ENCODE data around the gene NEK7.

DNA sequence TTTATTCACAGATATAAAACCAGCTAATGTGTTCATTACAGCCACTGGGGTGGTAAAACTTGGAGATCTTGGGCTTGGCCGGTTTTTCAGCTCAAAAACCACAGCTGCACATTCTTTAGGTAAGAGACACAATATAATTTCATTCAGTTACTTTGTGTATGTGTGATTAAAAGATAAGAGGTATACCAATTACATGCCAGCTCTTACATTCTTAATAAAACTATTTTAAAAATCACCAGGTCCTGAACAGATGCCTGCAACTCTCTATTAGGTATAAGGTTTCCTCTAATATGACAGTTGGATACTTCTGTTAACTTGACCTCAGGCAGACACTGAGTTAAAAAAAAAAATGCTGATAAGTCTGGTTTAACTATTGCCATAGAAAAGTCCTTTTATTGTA, 122.1 kb downstream of the NEK7 start:
- TF ChIP-seq POLR2A (IDR thresholded peaks at IDR 0.05), result no peak
- TF ChIP-seq, protein P1, sequence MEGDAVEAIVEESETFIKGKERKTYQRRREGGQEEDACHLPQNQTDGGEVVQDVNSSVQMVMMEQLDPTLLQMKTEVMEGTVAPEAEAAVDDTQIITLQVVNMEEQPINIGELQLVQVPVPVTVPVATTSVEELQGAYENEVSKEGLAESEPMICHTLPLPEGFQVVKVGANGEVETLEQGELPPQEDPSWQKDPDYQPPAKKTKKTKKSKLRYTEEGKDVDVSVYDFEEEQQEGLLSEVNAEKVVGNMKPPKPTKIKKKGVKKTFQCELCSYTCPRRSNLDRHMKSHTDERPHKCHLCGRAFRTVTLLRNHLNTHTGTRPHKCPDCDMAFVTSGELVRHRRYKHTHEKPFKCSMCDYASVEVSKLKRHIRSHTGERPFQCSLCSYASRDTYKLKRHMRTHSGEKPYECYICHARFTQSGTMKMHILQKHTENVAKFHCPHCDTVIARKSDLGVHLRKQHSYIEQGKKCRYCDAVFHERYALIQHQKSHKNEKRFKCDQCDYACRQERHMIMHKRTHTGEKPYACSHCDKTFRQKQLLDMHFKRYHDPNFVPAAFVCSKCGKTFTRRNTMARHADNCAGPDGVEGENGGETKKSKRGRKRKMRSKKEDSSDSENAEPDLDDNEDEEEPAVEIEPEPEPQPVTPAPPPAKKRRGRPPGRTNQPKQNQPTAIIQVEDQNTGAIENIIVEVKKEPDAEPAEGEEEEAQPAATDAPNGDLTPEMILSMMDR (IDR thresholded peaks at IDR 0.05 in 8 of 11, conservative IDR thresholded peaks at IDR 0.05 in 3 of 11), result no peak

Data from spleen (tissue), 7 donors.